H9 (cell line): ENCODE data around the gene ADCY1. TPM values are rescaled to one million over a fixed set of nuclear protein-coding genes. Genes with fewer than 3 reads are reported as not detected.
A peak's percentile ranks its signal among the peaks of the same experiment; 100 is the strongest.

Source experiments
- DNase-seq: peaks from one replicate; pipeline ENCODE4 v3.0.0-alpha.2; 2017
- H2AFZ ChIP-seq: one replicate; pipeline ENCODE4 v1.6.1; 2013; ENCODE audit warnings: mild to moderate bottlenecking, low read length, control low read depth, moderate library complexity
- H2AK5ac ChIP-seq: 2 replicates; pipeline ENCODE4 v1.6.1; 2013; ENCODE audit warnings: low read length, control low read depth, mixed read lengths; ENCODE audit not compliant: insufficient read length
- H2BK120ac ChIP-seq: one replicate; pipeline ENCODE4 v1.6.1; 2013; ENCODE audit warnings: low read depth, mild to moderate bottlenecking, low read length, control low read depth, inconsistent platforms; ENCODE audit not compliant: poor library complexity, severe bottlenecking
- H2BK12ac ChIP-seq: 2 replicates; pipeline ENCODE4 v1.6.1; 2013; ENCODE audit warnings: low read length, control low read depth, mixed read lengths, low read depth; ENCODE audit not compliant: insufficient read length
- H2BK15ac ChIP-seq: 2 replicates; pipeline ENCODE4 v1.6.1; 2013; ENCODE audit warnings: low read depth, low read length, control low read depth
- H2BK20ac ChIP-seq: one replicate; pipeline ENCODE4 v1.6.1; 2013; ENCODE audit warnings: low read depth, mild to moderate bottlenecking, low read length, control low read depth, inconsistent platforms; ENCODE audit not compliant: poor library complexity, severe bottlenecking
- H2BK5ac ChIP-seq: 2 replicates; pipeline ENCODE4 v1.6.1; 2013; ENCODE audit warnings: low read length, control low read depth, mixed read lengths; ENCODE audit not compliant: insufficient read length
- H3K14ac ChIP-seq: 2 replicates; pipeline ENCODE4 v1.6.1; 2013; ENCODE audit warnings: low read length, control low read depth; ENCODE audit not compliant: insufficient read depth
- H3K18ac ChIP-seq: 2 replicates; pipeline ENCODE4 v1.6.1; 2013; ENCODE audit warnings: low read depth, mild to moderate bottlenecking, mixed read lengths, low read length, control low read depth; ENCODE audit not compliant: insufficient read length
- H3K23ac ChIP-seq: 2 replicates; pipeline ENCODE4 v1.6.1; 2013; ENCODE audit warnings: low read length, control low read depth, mixed read lengths, low read depth; ENCODE audit not compliant: insufficient read length
- H3K23me2 ChIP-seq: 2 replicates; pipeline ENCODE4 v1.6.1; 2013; ENCODE audit warnings: low read depth, mild to moderate bottlenecking, mixed read lengths, low read length, control low read depth; ENCODE audit not compliant: insufficient read length, poor library complexity, severe bottlenecking
- H3K27ac ChIP-seq: 2 replicates; pipeline ENCODE4 v1.5.1; 2013; ENCODE audit warnings: low read length, control low read depth, mixed read lengths, low read depth; ENCODE audit not compliant: insufficient read length
- H3K27me3 ChIP-seq: 2 replicates; pipeline ENCODE4 v1.6.1; 2013; ENCODE audit warnings: low read length, control low read depth, inconsistent platforms; ENCODE audit not compliant: insufficient read depth
- H3K4ac ChIP-seq: 2 replicates; pipeline ENCODE4 v1.6.1; 2013; ENCODE audit warnings: low read depth, mild to moderate bottlenecking, control low read depth, inconsistent platforms, low read length, moderate library complexity
- H3K4me1 ChIP-seq: 2 replicates; pipeline ENCODE4 v1.6.1; 2013; ENCODE audit warnings: low read length, control low read depth, inconsistent platforms; ENCODE audit not compliant: insufficient read depth
- H3K4me2 ChIP-seq: 2 replicates; pipeline ENCODE4 v1.6.1; 2013; ENCODE audit warnings: low read length, control low read depth, mixed read lengths; ENCODE audit not compliant: insufficient read length, insufficient read depth
- H3K56ac ChIP-seq: 2 replicates; pipeline ENCODE4 v1.6.1; 2013; ENCODE audit warnings: low read depth, mild to moderate bottlenecking, mixed read lengths, low read length, control low read depth; ENCODE audit not compliant: insufficient read length
- H3K79me1 ChIP-seq: 2 replicates; pipeline ENCODE4 v1.6.1; 2013; ENCODE audit warnings: low read depth, mild to moderate bottlenecking, moderate library complexity, low read length, control low read depth, inconsistent platforms; ENCODE audit not compliant: insufficient read depth, poor library complexity, severe bottlenecking
- H3K79me2 ChIP-seq: 2 replicates; pipeline ENCODE4 v1.6.1; 2013; ENCODE audit warnings: low read length, control low read depth, inconsistent platforms; ENCODE audit not compliant: insufficient read depth
- H3K9ac ChIP-seq: 2 replicates; pipeline ENCODE4 v1.6.1; 2013; ENCODE audit warnings: low read length, control low read depth, mixed read lengths; ENCODE audit not compliant: insufficient read length; ENCODE audit errors: extremely low read depth
- H3K9me3 ChIP-seq: one replicate; pipeline ENCODE4 v1.6.1; 2013; ENCODE audit warnings: low read depth, low read length, inconsistent platforms; ENCODE audit not compliant: control insufficient read depth
- H3T11ph ChIP-seq: one replicate; pipeline ENCODE4 v1.6.1; 2013; ENCODE audit warnings: mild to moderate bottlenecking, low read length, control low read depth, inconsistent platforms
- H4K20me1 ChIP-seq: one replicate; pipeline ENCODE4 v1.6.1; 2013; ENCODE audit not compliant: control insufficient read depth, insufficient read length, insufficient read depth
- H4K5ac ChIP-seq: 2 replicates; pipeline ENCODE4 v1.6.1; 2013; ENCODE audit warnings: low read depth, mild to moderate bottlenecking, mixed read lengths, low read length, control low read depth; ENCODE audit not compliant: insufficient read length
- H4K8ac ChIP-seq: replicated peaks from 2 replicates; pipeline ENCODE4 v1.6.1; 2013; ENCODE audit warnings: low read length, control low read depth, mixed read lengths, low read depth; ENCODE audit not compliant: insufficient read length
- H4K91ac ChIP-seq: 2 replicates; pipeline ENCODE4 v1.6.1; 2013; ENCODE audit warnings: low read depth, mild to moderate bottlenecking, moderate library complexity, mixed read lengths, low read length, control low read depth; ENCODE audit not compliant: insufficient read length
- H3K27ac Mint-ChIP-seq, 3 experiments: 2 replicates in 2 of 3; 3 replicates in 1 of 3; pipeline ENCODE4 v1.8.0; 2020 to 2021; ENCODE audit warnings: mixed read lengths in 3 of 3, mild to moderate bottlenecking in 1 of 3, moderate library complexity in 1 of 3
- H3K27me3 Mint-ChIP-seq: 2 replicates; pipeline ENCODE4 v1.8.0; 2021; ENCODE audit warnings: low read depth, mild to moderate bottlenecking, moderate library complexity, mixed read lengths
- H3K36me3 Mint-ChIP-seq, 3 experiments: 2 replicates in 2 of 3; 3 replicates in 1 of 3; pipeline ENCODE4 v1.8.0; 2020 to 2021; ENCODE audit warnings: low read depth in 3 of 3, mixed read lengths in 3 of 3; ENCODE audit not compliant: insufficient read depth in 1 of 3
- H3K4me1 Mint-ChIP-seq, 2 experiments: 2 replicates each; pipeline ENCODE4 v1.8.0; 2020; ENCODE audit warnings: mixed read lengths in 2 of 2
- H3K4me3 Mint-ChIP-seq, 2 experiments: 2 replicates in 1 of 2; 3 replicates in 1 of 2; pipeline ENCODE4 v1.8.0; 2020 to 2021; ENCODE audit warnings: mild to moderate bottlenecking in 2 of 2, mixed read lengths in 2 of 2, moderate library complexity in 1 of 2
- H3K9me3 Mint-ChIP-seq, 2 experiments: 2 replicates in 1 of 2; 3 replicates in 1 of 2; pipeline ENCODE4 v1.8.0; 2020; ENCODE audit warnings: mild to moderate bottlenecking in 2 of 2, mixed read lengths in 2 of 2, moderate library complexity in 1 of 2
- WGBS: extraction: QIAGEN DNeasy Blood & Tissue Kit; methylation state at CpG from one replicate; pipeline ENCODE4 v1.1.7; 2013; ENCODE audit warnings: missing lambda C conversion rate, low lambda C conversion rate, mixed read lengths; ENCODE audit not compliant: insufficient read length; ENCODE audit errors: extremely low coverage; 5-methylcytosine and 5-hydroxymethylcytosine counted together
- total RNA-seq: library from RNA; stranded (reverse); gene quantifications from 2 replicates; pipeline ENCODE4 v1.2.1, GENCODE V29; 2021
- TF ChIP-seq, protein P1 (sequence below): fragments of 200-600 bp; sonication (generic); conservative IDR thresholded peaks from 3 replicates; pipeline ENCODE4 v1.8.0; 2021; ENCODE audit warnings: antibody characterized with exemption, mild to moderate bottlenecking

The ADCY1 gene
- total RNA-seq, 1 experiment from 2014 or later, result 21.6 TPM

DNA sequence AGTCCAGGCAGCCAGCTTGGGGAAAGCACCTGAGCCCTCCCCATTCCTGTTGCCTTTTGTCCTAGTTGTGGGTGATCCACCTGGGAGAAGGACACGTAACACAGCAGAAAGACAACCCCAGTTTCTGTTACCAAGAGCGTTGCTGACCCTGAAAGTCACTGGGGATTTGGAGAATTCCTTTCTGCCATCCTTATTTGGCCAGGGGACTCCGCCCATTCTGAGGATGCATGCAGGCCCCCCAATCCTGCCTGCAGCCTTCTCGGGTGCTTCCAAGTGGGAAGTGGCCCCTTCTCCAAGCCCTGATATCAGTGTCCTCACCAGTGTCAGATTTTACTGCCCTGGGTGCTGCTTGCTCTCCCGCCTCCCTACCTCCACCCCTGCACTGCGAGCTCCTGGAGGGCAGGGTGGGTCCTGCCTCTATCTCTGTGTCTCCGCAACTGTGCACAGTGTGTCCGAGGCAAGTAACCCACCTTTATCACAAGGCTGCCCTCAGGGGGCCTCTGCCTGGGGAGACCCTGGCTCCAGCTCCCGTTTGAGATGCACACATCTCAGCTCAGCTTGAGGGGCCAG is 9.2 kb upstream of the ADCY1 start:
- Mint-ChIP-seq H3K27ac (peak overlapping the region in 1 of 3 experiments; percentile 87; a peak in 3 of 7 replicates), H3K27me3 (peaks cover 1% of the 10 kb centered on the region; the same call in 1 of the 2 replicates), H3K36me3 (peaks cover 1 to 3% (median 2%) of the 10 kb centered on the region in 3 experiments), H3K4me1 (peaks cover 50 to 53% of the 10 kb centered on the region in 2 experiments), H3K4me3 (no peak overlapping the region), H3K9me3 (peaks cover 2 to 5% of the 10 kb centered on the region in 2 experiments)
- Histone ChIP-seq H3T11ph (no peak overlapping the region), H3K79me2 (no peaks in the 10 kb centered on the region), H3K56ac (no peak overlapping the region), H2AFZ (no peak overlapping the region), H3K27me3 (no peaks in the 10 kb centered on the region), H2BK12ac (no peak overlapping the region), H3K18ac (no peak overlapping the region), H3K4ac (no peak overlapping the region), H3K9me3 (no peaks in the 10 kb centered on the region), H4K91ac (no peak overlapping the region), H4K5ac (no peak overlapping the region), H3K4me2 (no peak overlapping the region), H3K79me1 (no peaks in the 10 kb centered on the region), H4K8ac (no peak overlapping the region), H4K20me1 (no peaks in the 10 kb centered on the region), H2AK5ac (no peak overlapping the region), H3K9ac (no peak overlapping the region), H3K27ac (no peak overlapping the region), H2BK120ac (no peak overlapping the region), H3K4me1 (peaks cover 15% of the 10 kb centered on the region; the same call in 1 of the 2 replicates), H2BK5ac (no peak overlapping the region), H3K14ac (peak overlapping the region; percentile 28; the same call in 1 of the 2 replicates), H2BK20ac (no peak overlapping the region), H3K23me2 (no peaks in the 10 kb centered on the region), H2BK15ac (no peak overlapping the region), H3K23ac (no peak overlapping the region)
- DNase-seq, result no peak
- TF ChIP-seq, protein P1, sequence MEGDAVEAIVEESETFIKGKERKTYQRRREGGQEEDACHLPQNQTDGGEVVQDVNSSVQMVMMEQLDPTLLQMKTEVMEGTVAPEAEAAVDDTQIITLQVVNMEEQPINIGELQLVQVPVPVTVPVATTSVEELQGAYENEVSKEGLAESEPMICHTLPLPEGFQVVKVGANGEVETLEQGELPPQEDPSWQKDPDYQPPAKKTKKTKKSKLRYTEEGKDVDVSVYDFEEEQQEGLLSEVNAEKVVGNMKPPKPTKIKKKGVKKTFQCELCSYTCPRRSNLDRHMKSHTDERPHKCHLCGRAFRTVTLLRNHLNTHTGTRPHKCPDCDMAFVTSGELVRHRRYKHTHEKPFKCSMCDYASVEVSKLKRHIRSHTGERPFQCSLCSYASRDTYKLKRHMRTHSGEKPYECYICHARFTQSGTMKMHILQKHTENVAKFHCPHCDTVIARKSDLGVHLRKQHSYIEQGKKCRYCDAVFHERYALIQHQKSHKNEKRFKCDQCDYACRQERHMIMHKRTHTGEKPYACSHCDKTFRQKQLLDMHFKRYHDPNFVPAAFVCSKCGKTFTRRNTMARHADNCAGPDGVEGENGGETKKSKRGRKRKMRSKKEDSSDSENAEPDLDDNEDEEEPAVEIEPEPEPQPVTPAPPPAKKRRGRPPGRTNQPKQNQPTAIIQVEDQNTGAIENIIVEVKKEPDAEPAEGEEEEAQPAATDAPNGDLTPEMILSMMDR, result no peak
- no CpG with 5 or more reads among the region's 9 CpGs for WGBS
